Peyer's patch (tissue), 4 donors: ENCODE results near the gene ESD. TPM values are rescaled to one million over a fixed set of nuclear protein-coding genes. Genes with fewer than 3 reads are reported as not detected.
A peak's percentile ranks its signal among the peaks of the same experiment; 100 is the strongest.

Experiments
- DNase-seq, 3 donors: peaks; one replicate each; pipeline ENCODE4 v3.0.0-alpha.2; 2017 to 2019
- H3K27ac ChIP-seq, 4 donors: fragments of 200-600 bp; sonication (generic); one replicate each; pipeline ENCODE4 v1.5.1; 2016 to 2019
- H3K27me3 ChIP-seq, 2 donors: fragments of 200-600 bp; sonication (generic); one replicate each; pipeline ENCODE4 v1.5.1; 2019
- H3K36me3 ChIP-seq, 3 donors: fragments of 200-600 bp; sonication (generic); one replicate each; pipeline ENCODE4 v1.5.1; 2016 to 2019
- H3K4me1 ChIP-seq, 4 donors: fragments of 200-600 bp; sonication (generic); one replicate each; pipeline ENCODE4 v1.5.1; 2016 to 2019
- H3K4me3 ChIP-seq, 4 donors: fragments of 200-600 bp; sonication (generic); 1 replicate in 3 of 4; 2 replicates in 1 of 4; pipeline ENCODE4 v1.5.1; 2016 to 2019; ENCODE audit warnings: mild to moderate bottlenecking in 1 of 4
- H3K9me3 ChIP-seq, 4 donors: fragments of 200-600 bp; sonication (generic); one replicate each; pipeline ENCODE4 v1.5.1; 2016 to 2019; ENCODE audit warnings: mild to moderate bottlenecking in 1 of 4
- CTCF ChIP-seq, 6 experiments: fragments of 450-650 bp in 4 of 6; fragments of 200-600 bp in 2 of 6; sonication (generic) in 1 of 6; IDR thresholded peaks; one replicate each; pipeline ENCODE4 v1.5.1; 2017 to 2019; ENCODE audit warnings: antibody characterized with exemption in 6 of 6, mild to moderate bottlenecking in 3 of 6, moderate library complexity in 1 of 6
- POLR2A ChIP-seq, 2 donors: fragments of 450-650 bp; IDR thresholded peaks; one replicate each; pipeline ENCODE4 v1.5.1; 2017; ENCODE audit warnings: antibody characterized with exemption in 2 of 2, mild to moderate bottlenecking in 2 of 2, moderate library complexity in 2 of 2
- total RNA-seq, 4 donors: library from RNA; depleted of rRNA; stranded (reverse); fragments of >200 nt; gene quantifications; one replicate each; pipeline ENCODE4 v1.1.0, GENCODE V29; 2016

ESD gene, protein sequence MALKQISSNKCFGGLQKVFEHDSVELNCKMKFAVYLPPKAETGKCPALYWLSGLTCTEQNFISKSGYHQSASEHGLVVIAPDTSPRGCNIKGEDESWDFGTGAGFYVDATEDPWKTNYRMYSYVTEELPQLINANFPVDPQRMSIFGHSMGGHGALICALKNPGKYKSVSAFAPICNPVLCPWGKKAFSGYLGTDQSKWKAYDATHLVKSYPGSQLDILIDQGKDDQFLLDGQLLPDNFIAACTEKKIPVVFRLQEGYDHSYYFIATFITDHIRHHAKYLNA
- total RNA-seq: 10 to 100 TPM; 52.7 to 76.7 (median 66.1) TPM

DNA sequence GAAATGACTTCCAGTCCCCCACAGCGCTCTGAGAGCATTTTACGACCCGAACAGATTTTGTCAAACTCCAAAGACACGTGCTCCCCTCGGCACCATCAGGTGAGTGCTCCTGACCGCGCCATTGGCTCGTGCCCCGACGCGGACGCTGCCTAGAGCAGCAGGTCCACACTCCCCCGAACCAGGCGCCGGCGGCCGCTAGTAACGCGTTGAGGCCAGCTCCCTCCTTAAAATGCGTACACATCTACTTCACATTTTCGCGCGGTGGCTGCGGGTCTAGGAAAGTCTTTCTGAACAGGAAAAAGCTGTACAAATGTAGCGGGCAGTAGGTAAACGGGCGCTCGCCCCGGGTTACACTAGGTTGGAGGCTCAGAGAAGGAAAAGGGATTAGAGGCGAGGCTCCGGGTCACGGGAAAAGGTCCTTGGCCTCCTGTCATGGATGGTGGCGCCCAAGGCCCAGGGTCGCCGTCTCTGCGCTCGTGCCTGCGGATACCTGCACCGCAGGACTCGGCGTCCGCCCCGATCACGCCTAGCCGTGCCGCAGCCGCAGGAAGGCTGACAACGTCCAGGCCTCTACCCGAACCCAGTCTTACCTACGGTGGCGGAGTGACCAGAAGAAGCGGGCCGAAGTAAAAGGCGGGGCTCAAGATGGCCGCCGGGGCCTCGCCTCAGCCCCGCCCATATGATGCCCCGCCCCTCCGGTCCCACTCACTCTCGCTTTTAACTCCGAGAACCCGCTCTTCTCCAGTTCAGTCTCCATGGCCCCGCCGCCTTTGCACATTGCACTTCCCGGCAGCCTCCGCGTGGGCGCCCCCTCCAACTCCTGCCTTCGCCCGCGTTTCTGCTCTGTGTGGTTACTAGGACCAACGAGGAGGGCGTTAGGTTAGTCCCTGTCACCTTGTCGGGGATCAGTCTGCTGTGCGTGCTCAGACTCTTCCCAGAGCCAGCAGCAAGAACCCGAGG is at the start of gene ESD:
Gene ESD, minus strand, starts transcription at position 647 of the 960 bp plus-strand sequence. CDS start 5,748 bp downstream, outside the sequence.
- Histone ChIP-seq H3K27me3 (no peaks in the 10 kb centered on the region), H3K4me3 (peak within 1 kb of the TSS; percentile 77 to 90 (median 83)), H3K4me1 (peaks cover 0 to 29% (median 3%) of the 10 kb centered on the region in 4 donors), H3K36me3 (no peaks in the 10 kb centered on the region), H3K27ac (peak within 1 kb of the TSS; percentile 80 to 92 (median 88)), H3K9me3 (no peaks in the 10 kb centered on the region)
- peak; percentile 94 to 97 (median 94) for DNase-seq
- TF ChIP-seq CTCF (IDR thresholded peaks at IDR 0.05) (peak in 2 of 6 experiments; percentile 3 to 4), POLR2A (IDR thresholded peaks at IDR 0.05) (peak; percentile 68 to 83)

GRCh38 chr13:46846726-46847125 is 49.8 kb upstream of the ESD start:
- no peaks in the 10 kb centered on the region for H3K4me1 ChIP-seq
- no peaks in the 10 kb centered on the region for H3K9me3 ChIP-seq
- no peak overlapping the region for H3K27ac ChIP-seq
- no peaks in the 10 kb centered on the region for H3K36me3 ChIP-seq
- no peaks in the 10 kb centered on the region for H3K27me3 ChIP-seq
- TF ChIP-seq POLR2A (IDR thresholded peaks at IDR 0.05): no peak
- no peak for TF ChIP-seq CTCF (IDR thresholded peaks at IDR 0.05)
- H3K4me3 ChIP-seq: no peak overlapping the region
- no peak for DNase-seq

GRCh38 chr13:46845146-46845545 is 48.2 kb upstream of the ESD start:
- no peak overlapping the region for H3K27ac ChIP-seq
- H3K9me3 ChIP-seq: no peaks in the 10 kb centered on the region
- TF ChIP-seq CTCF (IDR thresholded peaks at IDR 0.05): no peak
- TF ChIP-seq POLR2A (IDR thresholded peaks at IDR 0.05): no peak
- H3K4me3 ChIP-seq: no peak overlapping the region
- no peak for DNase-seq
- no peaks in the 10 kb centered on the region for H3K27me3 ChIP-seq
- no peaks in the 10 kb centered on the region for H3K4me1 ChIP-seq
- H3K36me3 ChIP-seq: no peaks in the 10 kb centered on the region

DNA sequence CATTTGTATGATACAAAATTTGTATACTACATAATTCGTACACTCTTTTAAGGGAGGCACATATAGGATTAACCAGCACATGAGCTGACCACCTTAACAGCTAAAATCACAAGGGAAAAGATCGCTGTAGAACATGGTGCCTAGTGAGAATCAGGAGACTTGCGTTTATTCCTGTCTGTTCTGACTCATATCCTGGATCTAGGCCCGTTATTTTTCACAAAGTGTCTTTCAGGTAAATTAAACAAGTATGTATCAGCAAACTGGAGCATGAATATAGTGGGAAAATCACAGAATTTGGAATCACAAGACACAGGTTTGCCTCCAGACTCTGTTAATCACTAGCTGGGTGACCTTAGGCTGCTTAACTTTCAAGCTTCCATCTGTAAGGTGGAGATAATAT is 47.5 kb upstream of the ESD start:
- Histone ChIP-seq H3K27ac (no peak overlapping the region), H3K9me3 (no peaks in the 10 kb centered on the region), H3K4me1 (no peaks in the 10 kb centered on the region), H3K27me3 (no peaks in the 10 kb centered on the region), H3K4me3 (no peak overlapping the region), H3K36me3 (no peaks in the 10 kb centered on the region)
- no peak for DNase-seq
- TF ChIP-seq CTCF (IDR thresholded peaks at IDR 0.05) (no peak), POLR2A (IDR thresholded peaks at IDR 0.05) (no peak)

DNA sequence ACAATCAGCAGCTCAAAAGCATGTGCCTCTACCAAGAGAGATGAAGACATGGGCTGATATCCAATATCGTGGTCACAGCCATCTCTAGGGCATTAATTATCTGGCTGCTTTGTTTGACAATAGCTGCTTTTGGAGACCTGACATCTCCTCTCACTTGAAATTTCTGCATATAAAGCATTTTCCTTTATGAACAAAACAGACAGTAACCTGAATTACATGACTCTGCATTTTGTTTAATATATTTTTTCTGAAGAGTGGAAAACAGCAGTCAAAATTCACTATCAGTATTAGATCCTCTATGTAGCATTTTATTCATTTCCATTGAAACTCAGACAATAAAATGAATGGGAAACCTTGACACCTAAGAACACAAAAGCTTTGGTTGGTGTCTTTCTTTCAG is 42.4 kb upstream of the ESD start:
- H3K36me3 ChIP-seq: no peaks in the 10 kb centered on the region
- no peak for DNase-seq
- no peaks in the 10 kb centered on the region for H3K9me3 ChIP-seq
- no peaks in the 10 kb centered on the region for H3K4me1 ChIP-seq
- no peaks in the 10 kb centered on the region for H3K27me3 ChIP-seq
- H3K4me3 ChIP-seq: no peak overlapping the region
- TF ChIP-seq CTCF (IDR thresholded peaks at IDR 0.05): no peak
- no peak for TF ChIP-seq POLR2A (IDR thresholded peaks at IDR 0.05)
- no peak overlapping the region for H3K27ac ChIP-seq
